ENCODE results near the gene TUBB2A.
"Not testable (repeated sequence)": the region's sequence is repeated elsewhere in the genome, so short reads cannot be mapped to it uniquely, and the experiment has no call there.

The TUBB2A gene

GRCh38 chr6:3186974-3187382 is 29.6 kb upstream of the TUBB2A start:
- no peak for DNase-seq

GRCh38 chr6:3183066-3183465 is 25.7 kb upstream of the TUBB2A start:
- no peak for DNase-seq

GRCh38 chr6:3181105-3181504 is 23.8 kb upstream of the TUBB2A start:
- DNase-seq, result no peak

- DNase-seq, result not testable (repeated sequence)
Observed at GRCh38 chr6:3179945-3180344, 22.6 kb upstream of the TUBB2A start.

GRCh38 chr6:3178666-3179065 is 21.3 kb upstream of the TUBB2A start:
- DNase-seq, result not testable (repeated sequence)

- DNase-seq, result no peak
Observed at GRCh38 chr6:3176562-3177355, 19.4 kb upstream of the TUBB2A start.

- DNase-seq, result no peak
Observed at GRCh38 chr6:3175715-3176402, 18.5 kb upstream of the TUBB2A start.

- not testable (repeated sequence) for DNase-seq
Observed at GRCh38 chr6:3173636-3174089, 16.3 kb upstream of the TUBB2A start.

- DNase-seq, result not testable (repeated sequence)
Observed at GRCh38 chr6:3172789-3173188, 15.4 kb upstream of the TUBB2A start.

GRCh38 chr6:3171313-3172175 is 14.2 kb upstream of the TUBB2A start:
- not testable (repeated sequence) for DNase-seq

GRCh38 chr6:3170676-3171075 is 13.3 kb upstream of the TUBB2A start:
- not testable (repeated sequence) for DNase-seq

- DNase-seq, result not testable (repeated sequence)
Observed at GRCh38 chr6:3168046-3168445, 10.7 kb upstream of the TUBB2A start.

- DNase-seq, result not testable (repeated sequence)
Observed at GRCh38 chr6:3166535-3167225, 9.3 kb upstream of the TUBB2A start.

GRCh38 chr6:3165631-3166534 is 8.5 kb upstream of the TUBB2A start:
- no peak for DNase-seq

GRCh38 chr6:3164388-3164787 is 7.0 kb upstream of the TUBB2A start:
- DNase-seq, result no peak

- DNase-seq, result no peak
Observed at GRCh38 chr6:3163248-3163594, 5.9 kb upstream of the TUBB2A start.

- peak; percentile 90 for DNase-seq
Observed at GRCh38 chr6:3162565-3163247, 5.4 kb upstream of the TUBB2A start.

- no peak for DNase-seq
Observed at GRCh38 chr6:3162067-3162497, 4.7 kb upstream of the TUBB2A start.

GRCh38 chr6:3159805-3160781 is 2.7 kb upstream of the TUBB2A start:
- no peak for DNase-seq
